K562 (cell line): ENCODE data around the gene LY6G5B. TPM values are rescaled to one million over a fixed set of nuclear protein-coding genes. Genes with fewer than 3 reads are reported as not detected.
A peak's percentile ranks its signal among the peaks of the same experiment; 100 is the strongest.

Experiments used
- FOXK1 ChIP-seq: sonication (generic); formaldehyde crosslinking; IDR thresholded peaks from 2 replicates; pipeline ENCODE4 v1.8.0; 2022; ENCODE audit warnings: missing genetic modification reagents, mild to moderate bottlenecking, borderline replicate concordance
- NFE2 ChIP-seq: IDR thresholded peaks from 2 replicates; pipeline ENCODE4 v1.6.1; 2014; ENCODE audit warnings: antibody characterized with exemption, low read depth
- SFPQ ChIP-seq: fragments of 200-400 bp; formaldehyde crosslinking; IDR thresholded peaks from 2 replicates; pipeline ENCODE4 v1.6.1; 2017; ENCODE audit warnings: mild to moderate bottlenecking, low read depth, low read length, moderate library complexity
- SMAD2 ChIP-seq: fragments of 150-350 bp; IDR thresholded peaks from 2 replicates; pipeline ENCODE4 v1.6.1; 2014; ENCODE audit warnings: low read depth, mild to moderate bottlenecking, low read length
- TCF7 ChIP-seq: sonication (generic); IDR thresholded peaks from 2 replicates; pipeline ENCODE4 v1.6.1; 2016; ENCODE audit warnings: antibody characterized with exemption, borderline replicate concordance
- USF1 ChIP-seq: sonication (generic); formaldehyde crosslinking; IDR thresholded peaks from 2 replicates; pipeline ENCODE4 v1.9.0; 2022; ENCODE audit warnings: mild to moderate bottlenecking, missing genetic modification reagents
- ZBTB49 ChIP-seq: sonication (generic); formaldehyde crosslinking; IDR thresholded peaks from 2 replicates; pipeline ENCODE4 v1.8.0; 2022; ENCODE audit warnings: missing genetic modification reagents, mild to moderate bottlenecking, borderline replicate concordance
- ZBTB9 ChIP-seq: fragments of 450-650 bp; formaldehyde crosslinking; IDR thresholded peaks from 2 replicates; pipeline ENCODE4 v1.4.0; 2020; ENCODE audit warnings: mild to moderate bottlenecking, moderate library complexity
- ZNF274 ChIP-seq: IDR thresholded peaks from 2 replicates; pipeline ENCODE4 v1.6.1; 2011; ENCODE audit warnings: low read depth, mild to moderate bottlenecking, low read length, moderate library complexity, borderline replicate concordance
- ZNF445 ChIP-seq: fragments of 250-450 bp; sonication (Bioruptor Pico); IDR thresholded peaks from 2 replicates; pipeline ENCODE4 v1.4.0; 2020; ENCODE audit warnings: low read depth, mild to moderate bottlenecking, moderate library complexity
- ZZZ3 ChIP-seq: fragments of 450-650 bp; IDR thresholded peaks from 2 replicates; pipeline ENCODE4 v1.6.1; 2016; ENCODE audit warnings: antibody characterized with exemption, mild to moderate bottlenecking, moderate library complexity
- polyA plus RNA-seq, 8 experiments: library from polyadenylated mRNA; depleted of rRNA in 4 of 8; stranded (reverse) in 5 of 8; unstranded in 3 of 8; fragments of >200 nt; fragmentation: Nextera tagmentation in 2 of 8; fragmentation: Illumina TruSeq in 1 of 8; extraction: Ambion mirVana in 2 of 8; extraction: Trizol in 1 of 8; gene quantifications; 2 replicates each; pipeline versions ENCODE4 v1.2.1 to v1.2.3, GENCODE V29; 2011 to 2014; ENCODE audit warnings: inconsistent platforms in 1 of 8, missing spikeins in 1 of 8
- total RNA-seq, 7 experiments: library from RNA; depleted of rRNA in 6 of 7; stranded (reverse); fragments of >200 nt in 6 of 7; fragmentation: Illumina TruSeq in 2 of 7; extraction: Trizol in 2 of 7; gene quantifications; 2 replicates each; pipeline versions ENCODE4 v1.2.1 to v1.2.3, GENCODE V29; 2011 to 2021; ENCODE audit warnings: low replicate concordance in 1 of 7
- TF ChIP-seq, protein P1 (sequence below), 2 experiments: fragments of 450-650 bp; IDR thresholded peaks; 2 replicates each; pipeline ENCODE4 v1.6.1; 2018; ENCODE audit warnings: mild to moderate bottlenecking in 2 of 2, low read depth in 1 of 2; ENCODE audit not compliant: partially characterized antibody in 2 of 2
- TF ChIP-seq, protein P2 (sequence below): fragments of 450-650 bp; formaldehyde crosslinking; IDR thresholded peaks from 2 replicates; pipeline ENCODE4 v1.4.0; 2020; ENCODE audit warnings: mild to moderate bottlenecking, mixed read lengths

LY6G5B gene
- total and polyA plus RNA-seq, 9 of the 15 experiments (the other 6 are each of a cell fraction or from before 2014, with no cell fraction given): 6.0 to 27.0 (median 7.5) TPM

DNA sequence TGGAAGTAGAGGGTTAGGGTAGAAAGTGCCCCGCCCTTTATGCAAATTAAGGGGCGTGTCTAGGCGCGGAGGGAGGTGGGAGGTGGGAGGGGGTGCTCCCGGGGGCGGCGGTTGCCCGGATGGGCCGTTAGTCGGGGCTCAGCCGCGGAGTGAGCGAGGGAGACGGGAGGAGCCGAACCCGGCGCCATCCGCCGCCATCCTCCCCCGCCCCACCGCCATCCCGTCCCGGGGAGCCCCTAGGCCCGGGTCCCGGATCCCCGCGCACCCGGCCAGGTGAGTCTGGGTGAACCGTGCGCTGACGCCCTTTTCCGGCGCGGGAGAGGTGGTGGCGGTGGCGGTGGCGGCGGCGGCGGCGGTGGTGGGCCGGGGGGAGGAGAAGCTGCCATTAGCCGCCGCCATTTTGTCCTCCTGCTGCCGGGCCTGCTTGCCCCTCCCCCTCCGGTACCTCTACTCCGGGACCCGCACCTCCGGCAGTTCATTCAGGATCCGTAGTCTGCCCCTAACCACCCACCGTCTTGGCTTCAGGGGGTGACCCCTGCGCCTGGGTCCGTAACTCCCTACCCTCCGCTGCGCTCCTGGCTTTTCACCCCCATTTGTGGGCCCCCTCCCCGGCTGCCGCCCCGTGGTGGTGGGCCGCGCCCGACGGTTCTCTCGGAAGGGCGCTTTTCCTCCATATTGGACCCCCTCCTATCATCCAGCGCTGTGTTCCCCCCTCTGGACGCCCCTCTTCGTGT lies 49.0 kb upstream of the LY6G5B start, which contains the start of gene PRRC2A (continued):
- TF ChIP-seq, protein P1, sequence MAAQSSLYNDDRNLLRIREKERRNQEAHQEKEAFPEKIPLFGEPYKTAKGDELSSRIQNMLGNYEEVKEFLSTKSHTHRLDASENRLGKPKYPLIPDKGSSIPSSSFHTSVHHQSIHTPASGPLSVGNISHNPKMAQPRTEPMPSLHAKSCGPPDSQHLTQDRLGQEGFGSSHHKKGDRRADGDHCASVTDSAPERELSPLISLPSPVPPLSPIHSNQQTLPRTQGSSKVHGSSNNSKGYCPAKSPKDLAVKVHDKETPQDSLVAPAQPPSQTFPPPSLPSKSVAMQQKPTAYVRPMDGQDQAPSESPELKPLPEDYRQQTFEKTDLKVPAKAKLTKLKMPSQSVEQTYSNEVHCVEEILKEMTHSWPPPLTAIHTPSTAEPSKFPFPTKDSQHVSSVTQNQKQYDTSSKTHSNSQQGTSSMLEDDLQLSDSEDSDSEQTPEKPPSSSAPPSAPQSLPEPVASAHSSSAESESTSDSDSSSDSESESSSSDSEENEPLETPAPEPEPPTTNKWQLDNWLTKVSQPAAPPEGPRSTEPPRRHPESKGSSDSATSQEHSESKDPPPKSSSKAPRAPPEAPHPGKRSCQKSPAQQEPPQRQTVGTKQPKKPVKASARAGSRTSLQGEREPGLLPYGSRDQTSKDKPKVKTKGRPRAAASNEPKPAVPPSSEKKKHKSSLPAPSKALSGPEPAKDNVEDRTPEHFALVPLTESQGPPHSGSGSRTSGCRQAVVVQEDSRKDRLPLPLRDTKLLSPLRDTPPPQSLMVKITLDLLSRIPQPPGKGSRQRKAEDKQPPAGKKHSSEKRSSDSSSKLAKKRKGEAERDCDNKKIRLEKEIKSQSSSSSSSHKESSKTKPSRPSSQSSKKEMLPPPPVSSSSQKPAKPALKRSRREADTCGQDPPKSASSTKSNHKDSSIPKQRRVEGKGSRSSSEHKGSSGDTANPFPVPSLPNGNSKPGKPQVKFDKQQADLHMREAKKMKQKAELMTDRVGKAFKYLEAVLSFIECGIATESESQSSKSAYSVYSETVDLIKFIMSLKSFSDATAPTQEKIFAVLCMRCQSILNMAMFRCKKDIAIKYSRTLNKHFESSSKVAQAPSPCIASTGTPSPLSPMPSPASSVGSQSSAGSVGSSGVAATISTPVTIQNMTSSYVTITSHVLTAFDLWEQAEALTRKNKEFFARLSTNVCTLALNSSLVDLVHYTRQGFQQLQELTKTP (IDR thresholded peaks at IDR 0.05; ENCODE audit: low read depth in 1 of 2, partially characterized antibody in 2 of 2): no peak
- TF ChIP-seq ZNF445 (CRISPR knock-in tag) (no peak), SFPQ (no peak), ZBTB49 (CRISPR knock-in tag) (no peak), NFE2 (no peak; the same call in 1 of the 2 replicates), ZNF274 (no peak), FOXK1 (CRISPR knock-in tag) (no peak), TCF7 (no peak), ZZZ3 (peak; percentile 98), USF1 (no peak; the same call in 1 of the 2 replicates), ZBTB9 (0 out of 2 replicates have a peak, but pooled peaks have one; percentile 64), SMAD2 (no peak)
- TF ChIP-seq, protein P2, sequence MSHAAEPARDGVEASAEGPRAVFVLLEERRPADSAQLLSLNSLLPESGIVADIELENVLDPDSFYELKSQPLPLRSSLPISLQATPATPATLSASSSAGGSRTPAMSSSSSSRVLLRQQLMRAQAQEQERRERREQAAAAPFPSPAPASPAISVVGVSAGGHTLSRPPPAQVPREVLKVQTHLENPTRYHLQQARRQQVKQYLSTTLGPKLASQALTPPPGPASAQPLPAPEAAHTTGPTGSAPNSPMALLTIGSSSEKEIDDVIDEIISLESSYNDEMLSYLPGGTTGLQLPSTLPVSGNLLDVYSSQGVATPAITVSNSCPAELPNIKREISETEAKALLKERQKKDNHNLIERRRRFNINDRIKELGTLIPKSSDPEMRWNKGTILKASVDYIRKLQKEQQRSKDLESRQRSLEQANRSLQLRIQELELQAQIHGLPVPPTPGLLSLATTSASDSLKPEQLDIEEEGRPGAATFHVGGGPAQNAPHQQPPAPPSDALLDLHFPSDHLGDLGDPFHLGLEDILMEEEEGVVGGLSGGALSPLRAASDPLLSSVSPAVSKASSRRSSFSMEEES (CRISPR knock-in tag): no peak
